Hematopoietic multipotent progenitor cell treated with erythropoietin and hydrocortisone succinate and interleukin-3 and kit ligand, for 8 days (in vitro differentiated cells): ENCODE data around the gene UBE3A.

Source experiments
- DNase-seq: peaks from one replicate; pipeline ENCODE4 v3.0.0-alpha.2; 2015

UBE3A gene

GRCh38 chr15:25329696-25330095 is 109.1 kb downstream of the UBE3A start:
- DNase-seq = no peak

GRCh38 chr15:25327686-25328085 is 111.1 kb downstream of the UBE3A start:
- no peak for DNase-seq

- DNase-seq = no peak
Measured at GRCh38 chr15:25325187-25325586, 113.6 kb downstream of the UBE3A start.

- no peak for DNase-seq
Measured at GRCh38 chr15:25323420-25323819, 115.4 kb downstream of the UBE3A start.

GRCh38 chr15:25287823-25288222 is 151.0 kb downstream of the UBE3A start:
- DNase-seq = no peak
